ENCODE data around the gene CHD9.
"Not testable (repeated sequence)": the region's sequence is repeated elsewhere in the genome, so short reads cannot be mapped to it uniquely, and the experiment has no call there.

The CHD9 gene

GRCh38 chr16:53047515-53047914 lies 7.3 kb upstream of the CHD9 start:
- not testable (repeated sequence) for DNase-seq (ENCODE audit: low spot score)

- no peak for DNase-seq (ENCODE audit: low spot score)
These were observed 6.5 kb upstream of the CHD9 start for GRCh38 chr16:53048139-53048915.

GRCh38 chr16:53051255-53051654 lies 3.5 kb upstream of the CHD9 start:
- not testable (repeated sequence) for DNase-seq (ENCODE audit: low spot score)

- DNase-seq (ENCODE audit: low spot score), result no peak
These were observed 2.0 kb upstream of the CHD9 start, which contains the start of gene CHD9NB for GRCh38 chr16:53052519-53053501. TSS of gene CHD9NB (minus strand) at chr16:53052897. CDS start at chr16:53044158, 8,739 bp downstream.

GRCh38 chr16:53053967-53054669 lies 673 bp upstream of the CHD9 start:
- DNase-seq (ENCODE audit: low spot score), result peak; percentile 52

GRCh38 chr16:53055541-53056391 lies 975 bp downstream of the CHD9 start:
- DNase-seq (ENCODE audit: low spot score), result peak; percentile 52

GRCh38 chr16:53056392-53056881 lies 1.6 kb downstream of the CHD9 start:
- no peak for DNase-seq (ENCODE audit: low spot score)

GRCh38 chr16:53057658-53058057 lies 2.9 kb downstream of the CHD9 start:
- DNase-seq (ENCODE audit: low spot score), result no peak

GRCh38 chr16:53058441-53058840 lies 3.6 kb downstream of the CHD9 start:
- no peak for DNase-seq (ENCODE audit: low spot score)

- DNase-seq (ENCODE audit: low spot score), result no peak
These were observed 4.1 kb downstream of the CHD9 start for GRCh38 chr16:53058882-53059281.

GRCh38 chr16:53059672-53060071 lies 4.9 kb downstream of the CHD9 start:
- no peak for DNase-seq (ENCODE audit: low spot score)

GRCh38 chr16:53061256-53061655 lies 6.5 kb downstream of the CHD9 start:
- DNase-seq (ENCODE audit: low spot score), result no peak

- peak; percentile 69 for DNase-seq (ENCODE audit: low spot score)
These were observed 6.9 kb downstream of the CHD9 start for GRCh38 chr16:53061701-53062159.

GRCh38 chr16:53064081-53064578 lies 9.3 kb downstream of the CHD9 start:
- no peak for DNase-seq (ENCODE audit: low spot score)

GRCh38 chr16:53065461-53066061 lies 10.8 kb downstream of the CHD9 start:
- DNase-seq (ENCODE audit: low spot score), result no peak

- no peak for DNase-seq (ENCODE audit: low spot score)
These were observed 12.9 kb downstream of the CHD9 start for GRCh38 chr16:53067675-53068074.

GRCh38 chr16:53068423-53068833 lies 13.6 kb downstream of the CHD9 start:
- no peak for DNase-seq (ENCODE audit: low spot score)

GRCh38 chr16:53069772-53070171 lies 15.0 kb downstream of the CHD9 start:
- no peak for DNase-seq (ENCODE audit: low spot score)

GRCh38 chr16:53071748-53072301 lies 17.0 kb downstream of the CHD9 start:
- peak; percentile 59 for DNase-seq (ENCODE audit: low spot score)

- no peak for DNase-seq (ENCODE audit: low spot score)
These were observed 18.2 kb downstream of the CHD9 start for GRCh38 chr16:53073022-53073421.

All from NAMALWA (cell line).